HG03558 (cell line): Measurements from ENCODE around the gene GRB7.

Experiments used
- ATAC-seq: cut with Tn5 transposase; IDR thresholded peaks from one replicate; pipeline ENCODE4 v1.9.1; 2021; ENCODE audit warnings: moderate number of reproducible peaks; ENCODE audit not compliant: unreplicated experiment; ENCODE audit errors: extremely low read depth

Gene GRB7

DNA sequence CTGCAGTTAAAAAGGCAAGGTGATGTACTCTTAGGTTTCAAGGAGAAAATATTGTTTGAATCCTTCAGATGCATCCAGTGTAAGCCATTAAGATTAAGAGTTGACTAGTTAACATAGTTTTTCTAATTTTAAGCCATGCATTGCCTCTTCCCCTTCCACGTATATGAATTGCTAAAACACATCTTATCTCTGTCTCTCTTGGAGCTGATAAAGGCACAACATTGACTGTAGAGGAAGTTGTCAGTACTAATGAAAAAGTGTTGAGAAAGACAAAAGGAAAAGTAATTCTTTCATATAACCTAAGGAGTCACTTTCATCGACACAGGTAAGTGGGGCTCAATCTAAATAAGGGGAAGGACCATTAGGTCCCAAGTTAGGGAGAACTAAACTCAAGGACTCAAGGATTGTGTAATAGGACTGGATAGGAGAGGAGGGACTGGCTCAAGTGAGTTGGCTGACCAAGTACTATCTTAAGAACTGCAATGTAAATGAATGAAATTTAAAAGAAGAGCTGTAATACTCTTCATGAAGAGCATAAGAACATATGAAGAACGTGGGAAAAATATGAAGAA lies 55.6 kb downstream of the GRB7 start:
- no peak for ATAC-seq

DNA sequence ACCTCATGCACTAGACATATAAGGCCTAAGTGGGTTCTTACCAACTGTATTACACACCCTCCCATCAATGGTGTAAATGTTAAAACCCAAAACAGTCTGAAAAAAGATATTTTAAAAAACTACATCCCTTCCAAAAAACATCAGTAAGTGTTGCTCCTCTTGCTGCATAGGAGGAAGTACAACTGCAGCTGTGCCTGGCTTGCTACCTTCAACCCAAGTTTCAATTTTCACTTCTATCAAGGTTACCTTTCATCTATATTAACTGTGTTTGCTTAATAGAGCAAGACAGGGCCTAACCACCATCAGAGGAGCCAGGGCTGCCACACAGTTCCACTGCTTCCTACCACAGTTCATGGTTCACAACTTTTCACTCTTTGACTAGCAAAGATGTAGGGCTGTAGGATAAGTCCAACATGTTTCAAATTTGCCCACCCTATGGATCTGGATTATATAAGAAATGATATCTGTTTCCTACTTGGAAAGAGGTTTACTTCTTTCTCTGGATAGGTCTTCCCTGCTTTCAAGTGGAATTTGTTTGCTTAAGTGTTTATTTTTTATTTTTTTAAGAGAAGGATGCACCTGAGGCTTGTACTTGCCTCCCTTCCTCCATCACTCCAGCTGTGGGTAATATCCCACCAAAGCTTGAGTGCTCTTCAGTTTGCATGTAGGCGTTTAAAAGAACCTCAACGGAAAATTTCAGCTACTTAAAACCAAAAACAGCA lies 56.7 kb downstream of the GRB7 start:
- ATAC-seq, result peak; percentile 42
